PC-9 (cell line): Measurements from ENCODE around the gene CBFA2T3. TPM values are rescaled to one million over a fixed set of nuclear protein-coding genes. Genes with fewer than 3 reads are reported as not detected.
"Not testable (repeated sequence)": the region's sequence is repeated elsewhere in the genome, so short reads cannot be mapped to it uniquely, and the experiment has no call there.

Experiments
- BruUV-seq: library from RNA; stranded (reverse); fragments of 400-500 nt; replicated peaks from 2 replicates; lab custom pipeline; 2021; lab: Mats Ljungman, UMichigan
- CTCF ChIA-PET: fragments of 300-600 bp; sonication (Branson Sonifier 250); formaldehyde crosslinking; loops from one replicate; lab custom pipeline; 2022; ENCODE audit warnings: antibody characterized with exemption; lab: Charles Lee
- POLR2A ChIA-PET: fragments of 300-600 bp; sonication (Branson Sonifier 250); formaldehyde crosslinking; loops from one replicate; lab custom pipeline; 2022; ENCODE audit warnings: antibody characterized with exemption; ENCODE audit not compliant: unreplicated experiment; lab: Charles Lee
- DNase-seq, 2 experiments: peaks; one replicate each; pipeline versions ENCODE4 v3.0.0 to v3.0.0-alpha.2; 2015 to 2022; ENCODE audit warnings: mixed read lengths in 1 of 2
- H2AFZ ChIP-seq: fragments of 200-600 bp; sonication (generic); 2 replicates; pipeline ENCODE4 v1.8.1; 2017; ENCODE audit warnings: antibody characterized with exemption
- H3F3A ChIP-seq: fragments of 200-600 bp; sonication (generic); 2 replicates; pipeline ENCODE4 v1.8.1; 2017; ENCODE audit warnings: antibody characterized with exemption, mild to moderate bottlenecking, low read depth; ENCODE audit not compliant: insufficient read depth
- H3K27ac ChIP-seq: fragments of 200-600 bp; sonication (generic); 2 replicates; pipeline ENCODE4 v1.6.1; 2016; ENCODE audit warnings: mixed run types
- H3K27me3 ChIP-seq: fragments of 200-600 bp; sonication (generic); 2 replicates; pipeline ENCODE4 v1.6.1; 2016; ENCODE audit warnings: low read depth, mixed run types; ENCODE audit not compliant: insufficient read depth
- H3K36me3 ChIP-seq: fragments of 200-600 bp; sonication (generic); 2 replicates; pipeline ENCODE4 v1.6.1; 2016; ENCODE audit warnings: low read depth, mixed run types
- H3K4me1 ChIP-seq: fragments of 200-600 bp; sonication (generic); replicated peaks from 2 replicates; pipeline ENCODE4 v1.6.1; 2016; ENCODE audit warnings: mixed run types; ENCODE audit not compliant: insufficient read depth
- H3K4me2 ChIP-seq: fragments of 200-600 bp; sonication (generic); 2 replicates; pipeline ENCODE4 v1.6.1; 2017; ENCODE audit warnings: mixed run types
- H3K4me3 ChIP-seq: fragments of 200-600 bp; sonication (generic); 2 replicates; pipeline ENCODE4 v1.6.1; 2016; ENCODE audit warnings: mixed run types
- H3K79me2 ChIP-seq: fragments of 200-600 bp; sonication (generic); 2 replicates; pipeline ENCODE4 v1.6.1; 2017; ENCODE audit warnings: low read depth, mixed run types
- H3K9me2 ChIP-seq: fragments of 200-600 bp; sonication (generic); 2 replicates; pipeline ENCODE4 v1.8.1; 2017; ENCODE audit warnings: mild to moderate bottlenecking; ENCODE audit not compliant: insufficient read depth
- H3K9me3 ChIP-seq: fragments of 200-600 bp; sonication (generic); 2 replicates; pipeline ENCODE4 v1.8.1; 2016; ENCODE audit warnings: low read depth; ENCODE audit not compliant: insufficient read depth
- H4K20me1 ChIP-seq: fragments of 200-600 bp; sonication (generic); 2 replicates; pipeline ENCODE4 v1.8.1; 2017; ENCODE audit not compliant: insufficient read depth
- EZH2 ChIP-seq: fragments of 200-600 bp; sonication (generic); IDR thresholded peaks from 2 replicates; pipeline ENCODE4 v1.8.0; 2017; ENCODE audit warnings: antibody characterized with exemption, low read depth
- intact Hi-C: fragments of 100-400 bp; cut with micrococcal nuclease; formaldehyde crosslinking; loops from one replicate; pipeline ENCODE4 v1.10.0; 2022; ENCODE audit not compliant: unreplicated experiment
- total RNA-seq: library from RNA; stranded (reverse); gene quantifications from 2 replicates; pipeline ENCODE4 v1.2.3, GENCODE V29; 2021
- TF ChIP-seq, protein P1 (sequence below): fragments of 200-600 bp; sonication (generic); conservative IDR thresholded peaks from 2 replicates; pipeline ENCODE4 v1.6.1; 2017; ENCODE audit warnings: mixed run types, antibody characterized with exemption, mild to moderate bottlenecking, moderate library complexity

Gene CBFA2T3
- total RNA-seq, 1 experiment from 2014 or later: 1.0 TPM

DNA sequence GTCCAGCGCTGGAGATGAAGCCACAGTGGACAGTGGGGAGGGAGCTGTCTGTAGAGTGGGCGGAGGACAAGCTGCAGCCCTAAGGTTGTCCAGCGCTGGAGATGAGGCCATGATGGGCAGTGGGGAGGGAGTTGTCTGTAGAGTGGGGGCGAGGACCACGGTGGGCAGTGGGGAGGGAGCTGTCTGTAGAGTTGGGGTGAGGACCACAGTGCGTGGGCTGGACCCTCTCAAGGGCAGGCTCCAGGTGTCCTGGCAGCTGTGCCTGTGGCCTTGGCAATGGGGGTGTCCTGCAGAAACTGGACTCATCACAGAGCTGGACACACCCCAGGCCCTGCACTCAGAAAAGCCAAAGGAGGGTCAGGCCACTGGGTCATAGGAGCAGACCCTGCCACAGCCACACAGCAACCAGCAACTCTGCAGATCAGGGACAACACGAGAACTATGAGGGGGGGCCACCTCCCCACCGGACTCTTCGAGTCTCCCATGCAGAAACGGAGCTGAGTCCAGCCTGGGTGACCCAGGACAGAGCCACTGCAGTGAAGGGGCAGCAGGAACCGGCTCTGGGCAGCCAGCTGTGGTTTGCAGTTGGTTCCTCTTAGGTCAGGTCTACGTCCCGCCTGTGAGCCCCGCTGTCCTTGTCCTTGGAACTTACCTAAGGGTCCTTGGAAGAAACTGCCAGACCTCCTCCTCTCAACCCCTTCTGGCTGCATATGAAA is 33.4 kb upstream of the CBFA2T3 start:
- H3K4me1 ChIP-seq: no peaks in the 10 kb centered on the region
- no peak for DNase-seq
- peaks cover 34% of the 10 kb centered on the region for H3K27me3 ChIP-seq
- no peaks in the 10 kb centered on the region for H4K20me1 ChIP-seq
- POLR2A ChIA-PET: no interaction called here
- no TSS peak for BruUV-seq
- intact Hi-C loops: no loop called here
- H3K27ac ChIP-seq: no peak overlapping the region
- no peaks in the 10 kb centered on the region for H3K9me3 ChIP-seq
- H3K79me2 ChIP-seq: no peaks in the 10 kb centered on the region
- H3K4me3 ChIP-seq: no peak overlapping the region
- CTCF ChIA-PET: no interaction called here
- no peak overlapping the region for H3K4me2 ChIP-seq
- H3K9me2 ChIP-seq: no peaks in the 10 kb centered on the region
- no peak overlapping the region for H2AFZ ChIP-seq
- H3F3A ChIP-seq: no peaks in the 10 kb centered on the region
- no peaks in the 10 kb centered on the region for H3K36me3 ChIP-seq
- TF ChIP-seq, protein P1, sequence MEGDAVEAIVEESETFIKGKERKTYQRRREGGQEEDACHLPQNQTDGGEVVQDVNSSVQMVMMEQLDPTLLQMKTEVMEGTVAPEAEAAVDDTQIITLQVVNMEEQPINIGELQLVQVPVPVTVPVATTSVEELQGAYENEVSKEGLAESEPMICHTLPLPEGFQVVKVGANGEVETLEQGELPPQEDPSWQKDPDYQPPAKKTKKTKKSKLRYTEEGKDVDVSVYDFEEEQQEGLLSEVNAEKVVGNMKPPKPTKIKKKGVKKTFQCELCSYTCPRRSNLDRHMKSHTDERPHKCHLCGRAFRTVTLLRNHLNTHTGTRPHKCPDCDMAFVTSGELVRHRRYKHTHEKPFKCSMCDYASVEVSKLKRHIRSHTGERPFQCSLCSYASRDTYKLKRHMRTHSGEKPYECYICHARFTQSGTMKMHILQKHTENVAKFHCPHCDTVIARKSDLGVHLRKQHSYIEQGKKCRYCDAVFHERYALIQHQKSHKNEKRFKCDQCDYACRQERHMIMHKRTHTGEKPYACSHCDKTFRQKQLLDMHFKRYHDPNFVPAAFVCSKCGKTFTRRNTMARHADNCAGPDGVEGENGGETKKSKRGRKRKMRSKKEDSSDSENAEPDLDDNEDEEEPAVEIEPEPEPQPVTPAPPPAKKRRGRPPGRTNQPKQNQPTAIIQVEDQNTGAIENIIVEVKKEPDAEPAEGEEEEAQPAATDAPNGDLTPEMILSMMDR: no peak

DNA sequence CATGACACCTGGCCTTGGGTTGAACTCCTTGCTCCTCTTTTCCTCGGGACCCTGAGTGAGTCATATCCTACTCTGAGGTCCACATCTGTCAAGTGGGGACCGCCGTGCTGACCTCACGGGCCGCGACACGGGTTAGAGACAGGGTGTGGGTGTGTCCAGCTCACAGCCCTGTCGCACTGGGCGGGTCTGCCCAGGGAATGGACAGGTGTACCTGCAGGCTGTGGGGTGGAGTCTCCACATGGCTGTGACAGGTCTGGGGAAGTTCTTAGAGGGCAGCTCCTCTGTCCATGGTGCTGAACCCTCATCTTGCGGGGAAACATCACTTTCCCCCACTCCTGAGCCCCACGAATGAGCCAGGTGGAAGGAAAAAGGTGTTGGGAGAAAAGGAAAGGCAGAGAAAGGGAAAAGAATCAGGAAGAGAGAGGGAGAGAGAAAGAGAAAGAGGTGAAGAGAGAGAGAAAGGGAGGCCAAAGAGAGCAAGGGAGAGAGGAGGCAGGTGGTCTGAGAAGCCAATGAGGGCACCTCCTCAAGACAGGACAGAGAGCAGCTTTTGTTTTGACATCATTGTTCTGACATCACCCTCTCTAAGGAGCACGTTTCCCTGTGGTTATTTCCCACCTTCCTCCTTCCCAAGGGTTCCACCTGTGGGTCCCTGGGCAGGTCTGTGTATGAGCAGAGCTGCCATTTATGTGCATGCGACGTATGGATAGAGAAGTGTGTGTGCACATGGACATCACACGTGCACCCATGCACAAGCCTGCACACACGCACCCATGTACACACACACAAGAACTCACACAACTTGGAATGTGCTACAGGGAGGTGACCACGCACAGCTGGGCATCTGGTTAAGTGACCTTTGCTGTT is 32.6 kb upstream of the CBFA2T3 start:
- BruUV-seq: no TSS peak

DNA sequence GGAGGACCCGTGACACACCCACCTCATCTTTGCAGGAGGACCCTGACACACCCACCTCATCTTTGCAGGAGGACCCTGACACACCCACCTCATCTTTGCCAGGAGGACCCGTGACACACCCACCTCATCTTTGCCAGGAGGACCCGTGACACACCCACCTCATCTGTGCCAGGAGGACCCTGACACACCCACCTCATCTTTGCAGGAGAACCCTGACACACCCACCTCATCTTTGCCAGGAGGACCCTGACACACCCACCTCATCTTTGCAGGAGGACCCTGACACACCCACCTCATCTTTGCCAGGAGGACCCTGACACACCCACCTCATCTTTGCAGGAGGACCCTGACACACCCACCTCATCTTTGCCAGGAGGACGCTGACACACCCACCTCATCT is 31.8 kb upstream of the CBFA2T3 start:
- DNase-seq, H3F3A ChIP-seq, H3K9me2 ChIP-seq, intact Hi-C loops, H3K9me3 ChIP-seq, H3K4me3 ChIP-seq, H2AFZ ChIP-seq, CTCF ChIA-PET, H3K79me2 ChIP-seq, POLR2A ChIA-PET, H4K20me1 ChIP-seq, H3K36me3 ChIP-seq, H3K27ac ChIP-seq, H3K4me2 ChIP-seq, H3K4me1 ChIP-seq, BruUV-seq: not testable (repeated sequence)
- H3K27me3 ChIP-seq: peaks cover 37% of the 10 kb centered on the region

More for the DNA sequence above, 32.6 kb upstream of the CBFA2T3 start:
- POLR2A ChIA-PET: no interaction called here
- peak in 1 of 2 experiments; percentile 24 for DNase-seq
- Histone ChIP-seq H2AFZ (no peak overlapping the region), H3K27me3 (peaks cover 34% of the 10 kb centered on the region), H4K20me1 (no peaks in the 10 kb centered on the region), H3F3A (no peaks in the 10 kb centered on the region), H3K79me2 (no peaks in the 10 kb centered on the region), H3K4me3 (no peak overlapping the region), H3K4me1 (no peaks in the 10 kb centered on the region), H3K36me3 (no peaks in the 10 kb centered on the region), H3K27ac (no peak overlapping the region), H3K9me3 (no peaks in the 10 kb centered on the region), H3K9me2 (no peaks in the 10 kb centered on the region), H3K4me2 (no peak overlapping the region)
- CTCF ChIA-PET: no interaction called here
- TF ChIP-seq, protein P1: no peak
- TF ChIP-seq EZH2: no peak
- intact Hi-C loops: no loop called here
